ENCODE results near the gene MBOAT1. TPM values are rescaled to one million over a fixed set of nuclear protein-coding genes. Genes with fewer than 3 reads are reported as not detected.
"Not testable (repeated sequence)": the region's sequence is repeated elsewhere in the genome, so short reads cannot be mapped to it uniquely, and the experiment has no call there.

MBOAT1 gene
- total and polyA plus RNA-seq, 4 experiments from 2014 or later = 0.49 to 24.6 (median 12.5) TPM

- H3K27ac ChIP-seq (ENCODE audit: low read depth, low read length); H3K9me3 ChIP-seq (ENCODE audit: control insufficient read depth in 1 of 2, low read length in 2 of 2); H3K27me3 Mint-ChIP-seq; H3K4me3 Mint-ChIP-seq; H3K9me3 Mint-ChIP-seq; H3K36me3 ChIP-seq (ENCODE audit: insufficient read depth, low read length); H3K4me1 ChIP-seq (ENCODE audit: insufficient read depth, low read length); DNase-seq; intact Hi-C loops (cut with micrococcal nuclease); POLR2A ChIA-PET (ENCODE audit: partially characterized antibody); H3K4me3 ChIP-seq (ENCODE audit: low read length in 2 of 2); H3K27me3 ChIP-seq (ENCODE audit: insufficient read depth, low read length): not testable (repeated sequence)
- H3K36me3 Mint-ChIP-seq = peaks cover 41 to 49% of the 10 kb centered on the region in 2 donors
- peak overlapping the region in 1 of 7 donors; percentile 35 for H3K27ac Mint-ChIP-seq
- peaks cover 0 to 12% (median 6%) of the 10 kb centered on the region in 4 donors for H3K4me1 Mint-ChIP-seq
- CTCF ChIA-PET (ENCODE audit: partially characterized antibody) = interaction anchor here (0.8 to 2.0 kb wide), 3 partner anchors 10 to 13 kb away, joined by 4 to 12 read pairs (median 5); no protein-coding TSS in a partner anchor
Observed at GRCh38 chr6:20139127-20139963, 72.9 kb downstream of the MBOAT1 start.

- no peaks in the 10 kb centered on the region for H3K4me1 ChIP-seq (ENCODE audit: insufficient read depth, low read length)
- H3K4me3 ChIP-seq (ENCODE audit: low read length in 2 of 2) = no peak overlapping the region
- no peak overlapping the region for H3K27ac ChIP-seq (ENCODE audit: low read depth, low read length)
- no peak overlapping the region for H3K4me3 Mint-ChIP-seq
- CTCF ChIA-PET (ENCODE audit: partially characterized antibody) = interaction anchor here (2.2 kb wide), 1 partner anchor 11 kb away, joined by 14 read pairs; no protein-coding TSS in a partner anchor
- POLR2A ChIA-PET (ENCODE audit: partially characterized antibody) = no interaction called here
- H3K27me3 Mint-ChIP-seq = no peaks in the 10 kb centered on the region
- H3K9me3 ChIP-seq (ENCODE audit: control insufficient read depth in 1 of 2, low read length in 2 of 2) = no peaks in the 10 kb centered on the region
- intact Hi-C loops (cut with micrococcal nuclease) = no loop called here
- peaks cover 42 to 52% of the 10 kb centered on the region in 2 donors for H3K36me3 Mint-ChIP-seq
- H3K27ac Mint-ChIP-seq = peak overlapping the region in 1 of 7 donors; percentile 14
- H3K9me3 Mint-ChIP-seq = peaks cover 0 to 2% (median 0%) of the 10 kb centered on the region in 8 donors
- no peak for DNase-seq
- no peaks in the 10 kb centered on the region for H3K27me3 ChIP-seq (ENCODE audit: insufficient read depth, low read length)
- H3K4me1 Mint-ChIP-seq = peaks cover 0 to 13% (median 6%) of the 10 kb centered on the region in 4 donors
- no peaks in the 10 kb centered on the region for H3K36me3 ChIP-seq (ENCODE audit: insufficient read depth, low read length)
Observed at GRCh38 chr6:20137837-20138236, 74.4 kb downstream of the MBOAT1 start.

GRCh38 chr6:20137240-20137639 lies 75.0 kb downstream of the MBOAT1 start:
- intact Hi-C loops (cut with micrococcal nuclease) = no loop called here
- Mint-ChIP-seq H3K4me3 (no peak overlapping the region), H3K9me3 (peaks cover 0 to 4% (median 0%) of the 10 kb centered on the region in 8 donors), H3K36me3 (peaks cover 39 to 57% of the 10 kb centered on the region in 2 donors), H3K4me1 (peaks cover 0 to 13% (median 6%) of the 10 kb centered on the region in 4 donors), H3K27ac (peak overlapping the region in 1 of 7 donors; percentile 28), H3K27me3 (no peaks in the 10 kb centered on the region)
- H3K27me3 ChIP-seq (ENCODE audit: insufficient read depth, low read length) = no peaks in the 10 kb centered on the region
- no peaks in the 10 kb centered on the region for H3K9me3 ChIP-seq (ENCODE audit: control insufficient read depth in 1 of 2, low read length in 2 of 2)
- no peaks in the 10 kb centered on the region for H3K36me3 ChIP-seq (ENCODE audit: insufficient read depth, low read length)
- H3K4me1 ChIP-seq (ENCODE audit: insufficient read depth, low read length) = no peaks in the 10 kb centered on the region
- DNase-seq = no peak
- POLR2A ChIA-PET (ENCODE audit: partially characterized antibody) = no interaction called here
- H3K4me3 ChIP-seq (ENCODE audit: low read length in 2 of 2) = no peak overlapping the region
- no peak overlapping the region for H3K27ac ChIP-seq (ENCODE audit: low read depth, low read length)
- CTCF ChIA-PET (ENCODE audit: partially characterized antibody) = interaction anchor here (2.2 kb wide), 1 partner anchor 11 kb away, joined by 14 read pairs; no protein-coding TSS in a partner anchor

GRCh38 chr6:20135677-20136268 lies 76.5 kb downstream of the MBOAT1 start:
- POLR2A ChIA-PET (ENCODE audit: partially characterized antibody) = no interaction called here
- Mint-ChIP-seq H3K27me3 (no peaks in the 10 kb centered on the region), H3K36me3 (peaks cover 33 to 51% of the 10 kb centered on the region in 2 donors), H3K4me1 (peaks cover 0 to 14% (median 6%) of the 10 kb centered on the region in 4 donors), H3K4me3 (no peak overlapping the region), H3K27ac (peak overlapping the region in 1 of 7 donors; percentile 73), H3K9me3 (peaks cover 0 to 4% (median 0%) of the 10 kb centered on the region in 8 donors)
- Histone ChIP-seq H3K4me3 (ENCODE audit: low read length in 2 of 2) (no peak overlapping the region), H3K36me3 (ENCODE audit: insufficient read depth, low read length) (no peaks in the 10 kb centered on the region), H3K4me1 (ENCODE audit: insufficient read depth, low read length) (no peaks in the 10 kb centered on the region), H3K27me3 (ENCODE audit: insufficient read depth, low read length) (no peaks in the 10 kb centered on the region), H3K27ac (ENCODE audit: low read depth, low read length) (no peak overlapping the region), H3K9me3 (ENCODE audit: control insufficient read depth in 1 of 2, low read length in 2 of 2) (no peaks in the 10 kb centered on the region)
- intact Hi-C loops (cut with micrococcal nuclease) = no loop called here
- CTCF ChIA-PET (ENCODE audit: partially characterized antibody) = interaction anchor here (1.2 to 2.2 kb wide), 2 partner anchors 8 to 9 kb away, joined by 3 to 14 read pairs; no protein-coding TSS in a partner anchor
- no peak for DNase-seq

- CTCF ChIA-PET (ENCODE audit: partially characterized antibody) = no interaction called here
- Mint-ChIP-seq H3K4me3 (no peak overlapping the region), H3K4me1 (peaks cover 0 to 13% (median 6%) of the 10 kb centered on the region in 4 donors), H3K27ac (no peak overlapping the region), H3K9me3 (peaks cover 0 to 4% (median 0%) of the 10 kb centered on the region in 8 donors), H3K36me3 (peaks cover 27 to 44% of the 10 kb centered on the region in 2 donors), H3K27me3 (no peaks in the 10 kb centered on the region)
- intact Hi-C loops (cut with micrococcal nuclease) = no loop called here
- no peaks in the 10 kb centered on the region for H3K9me3 ChIP-seq (ENCODE audit: control insufficient read depth in 1 of 2, low read length in 2 of 2)
- DNase-seq = no peak
- H3K27ac ChIP-seq (ENCODE audit: low read depth, low read length) = no peak overlapping the region
- no peaks in the 10 kb centered on the region for H3K36me3 ChIP-seq (ENCODE audit: insufficient read depth, low read length)
- H3K27me3 ChIP-seq (ENCODE audit: insufficient read depth, low read length) = no peaks in the 10 kb centered on the region
- no peak overlapping the region for H3K4me3 ChIP-seq (ENCODE audit: low read length in 2 of 2)
- H3K4me1 ChIP-seq (ENCODE audit: insufficient read depth, low read length) = no peaks in the 10 kb centered on the region
- POLR2A ChIA-PET (ENCODE audit: partially characterized antibody) = no interaction called here
Observed at GRCh38 chr6:20134613-20135012, 77.7 kb downstream of the MBOAT1 start.

GRCh38 chr6:20129290-20130088 lies 82.8 kb downstream of the MBOAT1 start:
- Histone ChIP-seq H3K27ac (ENCODE audit: low read depth, low read length) (no peak overlapping the region), H3K36me3 (ENCODE audit: insufficient read depth, low read length) (peaks cover 4% of the 10 kb centered on the region), H3K9me3 (ENCODE audit: control insufficient read depth in 1 of 2, low read length in 2 of 2) (no peaks in the 10 kb centered on the region), H3K4me3 (ENCODE audit: low read length in 2 of 2) (no peak overlapping the region), H3K27me3 (ENCODE audit: insufficient read depth, low read length) (no peaks in the 10 kb centered on the region), H3K4me1 (ENCODE audit: insufficient read depth, low read length) (no peaks in the 10 kb centered on the region)
- no peak for DNase-seq
- ChIA-PET CTCF (ENCODE audit: partially characterized antibody) (interaction anchor here (1.0 to 1.3 kb wide), 4 partner anchors 9 to 79 kb away, joined by 3 to 4 read pairs (median 4); no protein-coding TSS in a partner anchor), POLR2A (ENCODE audit: partially characterized antibody) (no interaction called here)
- H3K27ac Mint-ChIP-seq = peak overlapping the region in 3 of 7 donors; percentile 30 to 48 (median 38)
- intact Hi-C loops (cut with micrococcal nuclease) = no loop called here
- H3K36me3 Mint-ChIP-seq = peaks cover 35 to 39% of the 10 kb centered on the region in 2 donors
- peaks cover 0 to 4% (median 0%) of the 10 kb centered on the region in 8 donors for H3K9me3 Mint-ChIP-seq
- no peaks in the 10 kb centered on the region for H3K27me3 Mint-ChIP-seq
- peaks cover 1 to 12% (median 6%) of the 10 kb centered on the region in 4 donors for H3K4me1 Mint-ChIP-seq
- H3K4me3 Mint-ChIP-seq = no peak overlapping the region

Data from CD4-positive, alpha-beta memory T cell (primary cell).